CD14-positive monocyte (primary cell): Measurements from ENCODE around the gene MICAL2. TPM values are rescaled to one million over a fixed set of nuclear protein-coding genes. Genes with fewer than 3 reads are reported as not detected.
A peak's percentile ranks its signal among the peaks of the same experiment; 100 is the strongest.

Source experiments
- DNase-seq, 3 donors: peaks; one replicate each; pipeline ENCODE4 v3.0.0-alpha.2; 2011 to 2022
- H2AFZ ChIP-seq: 2 replicates; pipeline ENCODE4 v1.6.0; 2012; ENCODE audit warnings: mild to moderate bottlenecking, low read depth, low read length, inconsistent platforms; ENCODE audit not compliant: insufficient read depth, poor library complexity, severe bottlenecking
- H3K27ac ChIP-seq, 2 donors: 1 replicate in 1 of 2; 2 replicates in 1 of 2; pipeline ENCODE4 v1.5.1; 2012 to 2013; ENCODE audit warnings: low read length in 2 of 2, control low read depth in 1 of 2, inconsistent platforms in 1 of 2, low read depth in 1 of 2, mild to moderate bottlenecking in 1 of 2
- H3K27me3 ChIP-seq, 2 donors: one replicate each; pipeline versions ENCODE4 v1.6.0 to v1.6.1; 2011 to 2013; ENCODE audit warnings: low read length in 2 of 2; ENCODE audit not compliant: control insufficient read depth in 2 of 2, insufficient read depth in 2 of 2
- H3K36me3 ChIP-seq, 2 donors: replicated peaks in 1 of 2; 1 replicate in 1 of 2; 2 replicates in 1 of 2; pipeline versions ENCODE4 v1.5.1 to v1.6.1; 2012 to 2013; ENCODE audit warnings: low read length in 2 of 2, control low read depth in 1 of 2, inconsistent platforms in 1 of 2, mild to moderate bottlenecking in 1 of 2; ENCODE audit not compliant: insufficient read depth in 2 of 2, control insufficient read depth in 1 of 2
- H3K4me1 ChIP-seq, 2 donors: 1 replicate in 1 of 2; 2 replicates in 1 of 2; pipeline versions ENCODE4 v1.5.1 to v1.6.1; 2012 to 2013; ENCODE audit warnings: low read length in 2 of 2, control low read depth in 1 of 2, inconsistent platforms in 1 of 2, mild to moderate bottlenecking in 1 of 2, moderate library complexity in 1 of 2; ENCODE audit not compliant: insufficient read depth in 2 of 2, control insufficient read depth in 1 of 2
- H3K4me2 ChIP-seq: replicated peaks from 2 replicates; pipeline ENCODE3; 2012; ENCODE audit warnings: low read length, moderate library complexity, mild to moderate bottlenecking; ENCODE audit not compliant: poor library complexity, severe bottlenecking; ENCODE audit errors: extremely low read depth
- H3K4me3 ChIP-seq, 3 experiments: fragments of 200-600 bp in 1 of 3; sonication (generic) in 1 of 3; replicated peaks in 1 of 3; 1 replicate in 2 of 3; 2 replicates in 1 of 3; pipeline ENCODE4 v1.5.1; 2011 to 2013; ENCODE audit warnings: low read length in 3 of 3, mild to moderate bottlenecking in 3 of 3, control low read depth in 2 of 3, low read depth in 2 of 3, inconsistent platforms in 1 of 3, moderate library complexity in 1 of 3
- H3K79me2 ChIP-seq: 2 replicates; pipeline ENCODE4 v1.6.0; 2012; ENCODE audit warnings: mild to moderate bottlenecking, control low read depth, inconsistent platforms, low read length, moderate library complexity; ENCODE audit not compliant: insufficient read depth
- H3K9ac ChIP-seq: 2 replicates; pipeline ENCODE4 v1.6.0; 2017; ENCODE audit warnings: low read length, mild to moderate bottlenecking; ENCODE audit not compliant: insufficient read depth, poor library complexity, severe bottlenecking
- H3K9me3 ChIP-seq, 2 donors: replicated peaks in 1 of 2; 1 replicate in 1 of 2; 2 replicates in 1 of 2; pipeline versions ENCODE4 v1.5.1 to v1.6.1; 2012 to 2013; ENCODE audit warnings: low read length in 2 of 2, control low read depth in 1 of 2; ENCODE audit not compliant: control insufficient read depth in 1 of 2, insufficient read depth in 1 of 2
- H4K20me1 ChIP-seq: 2 replicates; pipeline ENCODE4 v1.6.0; 2012; ENCODE audit warnings: mild to moderate bottlenecking, low read length, control low read depth, moderate library complexity; ENCODE audit not compliant: insufficient read depth
- H3K27ac Mint-ChIP-seq, 7 donors: one replicate each; pipeline ENCODE4 v1.8.0; 2020; ENCODE audit warnings: mild to moderate bottlenecking in 7 of 7, mixed read lengths in 7 of 7, moderate library complexity in 6 of 7, inconsistent platforms in 2 of 7
- H3K27me3 Mint-ChIP-seq, 3 donors: one replicate each; pipeline ENCODE4 v1.8.0; 2021 to 2022; ENCODE audit warnings: low read depth in 3 of 3, mild to moderate bottlenecking in 3 of 3, mixed read lengths in 3 of 3, moderate library complexity in 3 of 3, inconsistent platforms in 1 of 3
- H3K36me3 Mint-ChIP-seq, 2 donors: one replicate each; pipeline ENCODE4 v1.8.0; 2020; ENCODE audit warnings: mixed read lengths in 2 of 2, inconsistent platforms in 1 of 2, mild to moderate bottlenecking in 1 of 2
- H3K4me1 Mint-ChIP-seq: one replicate; pipeline ENCODE4 v1.8.0; 2020; ENCODE audit warnings: mild to moderate bottlenecking, mixed read lengths
- H3K4me3 Mint-ChIP-seq, 2 donors: one replicate each; pipeline ENCODE4 v1.8.0; 2020; ENCODE audit warnings: mild to moderate bottlenecking in 2 of 2, mixed read lengths in 2 of 2, moderate library complexity in 1 of 2
- H3K9me3 Mint-ChIP-seq, 7 donors: one replicate each; pipeline ENCODE4 v1.8.0; 2020 to 2022; ENCODE audit warnings: mixed read lengths in 7 of 7, mild to moderate bottlenecking in 6 of 7, moderate library complexity in 6 of 7, inconsistent platforms in 2 of 7
- WGBS: methylation state at CpG from one replicate; pipeline ENCODE4 v1.1.5; 2013; ENCODE audit warnings: missing lambda C conversion rate; ENCODE audit not compliant: insufficient coverage; 5-methylcytosine and 5-hydroxymethylcytosine counted together
- intact Hi-C, 2 donors: fragments of 100-400 bp; cut with micrococcal nuclease; formaldehyde crosslinking; loops; one replicate each; pipeline versions ENCODE4 v1.15.0 to v1.15.1; 2023
- polyA plus RNA-seq, 3 donors: library from polyadenylated mRNA; depleted of rRNA in 1 of 3; unstranded in 2 of 3; stranded (reverse) in 1 of 3; fragments of 300-500 nt in 2 of 3; fragments of >200 nt in 1 of 3; fragmentation: Illumina TruSeq in 2 of 3; gene quantifications; 1 replicate in 2 of 3; 2 replicates in 1 of 3; pipeline ENCODE4 v1.2.3, GENCODE V29; 2012 to 2021
- TF ChIP-seq, protein P1 (sequence below): fragments of 200-600 bp; IDR thresholded peaks from one replicate; pipeline ENCODE4 v1.8.0; 2022; ENCODE audit warnings: antibody characterized with exemption, mild to moderate bottlenecking

Gene MICAL2
- polyA plus RNA-seq, 3 donors = 39.8 to 72.5 (median 44.0) TPM

DNA sequence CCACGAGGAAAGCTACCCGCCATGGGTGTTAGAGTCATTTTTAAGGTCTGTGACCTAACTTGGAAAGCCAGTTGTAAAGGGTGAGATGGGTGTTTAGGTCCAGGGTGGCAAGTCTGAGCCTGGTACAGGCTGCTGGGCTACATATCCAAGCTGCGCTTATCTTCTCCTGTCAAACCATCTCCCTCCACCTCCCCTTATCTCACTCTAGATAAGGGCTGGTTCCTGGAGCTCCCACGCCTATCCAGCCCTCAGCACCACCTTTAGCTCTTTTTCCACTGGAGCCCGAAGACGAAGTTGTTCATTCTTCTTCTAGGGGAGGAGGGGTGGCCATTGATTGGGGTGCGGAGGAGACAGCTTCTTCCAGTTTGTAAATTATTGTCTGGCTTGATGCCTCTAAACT lies 48.5 kb downstream of the MICAL2 start:
- Mint-ChIP-seq H3K27me3 (peaks cover 0 to 5% (median 4%) of the 10 kb centered on the region in 3 donors), H3K9me3 (peaks cover 0 to 2% (median 0%) of the 10 kb centered on the region in 7 donors), H3K4me1 (peaks cover 63% of the 10 kb centered on the region), H3K36me3 (peaks cover 54 to 65% of the 10 kb centered on the region in 2 donors), H3K27ac (peak overlapping the region; percentile 91 to 100 (median 97)), H3K4me3 (no peak overlapping the region)
- H3K9me3 ChIP-seq = no peaks in the 10 kb centered on the region
- H3K4me2 ChIP-seq = peak overlapping the region; percentile 59
- TF ChIP-seq, protein P1, sequence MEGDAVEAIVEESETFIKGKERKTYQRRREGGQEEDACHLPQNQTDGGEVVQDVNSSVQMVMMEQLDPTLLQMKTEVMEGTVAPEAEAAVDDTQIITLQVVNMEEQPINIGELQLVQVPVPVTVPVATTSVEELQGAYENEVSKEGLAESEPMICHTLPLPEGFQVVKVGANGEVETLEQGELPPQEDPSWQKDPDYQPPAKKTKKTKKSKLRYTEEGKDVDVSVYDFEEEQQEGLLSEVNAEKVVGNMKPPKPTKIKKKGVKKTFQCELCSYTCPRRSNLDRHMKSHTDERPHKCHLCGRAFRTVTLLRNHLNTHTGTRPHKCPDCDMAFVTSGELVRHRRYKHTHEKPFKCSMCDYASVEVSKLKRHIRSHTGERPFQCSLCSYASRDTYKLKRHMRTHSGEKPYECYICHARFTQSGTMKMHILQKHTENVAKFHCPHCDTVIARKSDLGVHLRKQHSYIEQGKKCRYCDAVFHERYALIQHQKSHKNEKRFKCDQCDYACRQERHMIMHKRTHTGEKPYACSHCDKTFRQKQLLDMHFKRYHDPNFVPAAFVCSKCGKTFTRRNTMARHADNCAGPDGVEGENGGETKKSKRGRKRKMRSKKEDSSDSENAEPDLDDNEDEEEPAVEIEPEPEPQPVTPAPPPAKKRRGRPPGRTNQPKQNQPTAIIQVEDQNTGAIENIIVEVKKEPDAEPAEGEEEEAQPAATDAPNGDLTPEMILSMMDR = no peak
- H3K27ac ChIP-seq = peak overlapping the region; percentile 95 to 96
- no peak overlapping the region for H3K9ac ChIP-seq
- peaks cover 20% of the 10 kb centered on the region for H4K20me1 ChIP-seq
- 100% methylated on average over 1 of the region's 7 CpGs for WGBS
- peaks cover 34% of the 10 kb centered on the region for H3K79me2 ChIP-seq
- peak overlapping the region in 1 of 3 experiments; percentile 4 for H3K4me3 ChIP-seq
- intact Hi-C loops = loop anchor here in 1 of 2 donors (5.0 kb wide), 1 partner anchor 47 kb away; the partner anchor contains the start of gene MICAL2
- H2AFZ ChIP-seq = no peak overlapping the region
- H3K4me1 ChIP-seq = peaks cover 59 to 66% of the 10 kb centered on the region in 2 donors
- no peaks in the 10 kb centered on the region for H3K27me3 ChIP-seq
- H3K36me3 ChIP-seq = peaks cover 28 to 47% of the 10 kb centered on the region in 2 donors
- no peak for DNase-seq

DNA sequence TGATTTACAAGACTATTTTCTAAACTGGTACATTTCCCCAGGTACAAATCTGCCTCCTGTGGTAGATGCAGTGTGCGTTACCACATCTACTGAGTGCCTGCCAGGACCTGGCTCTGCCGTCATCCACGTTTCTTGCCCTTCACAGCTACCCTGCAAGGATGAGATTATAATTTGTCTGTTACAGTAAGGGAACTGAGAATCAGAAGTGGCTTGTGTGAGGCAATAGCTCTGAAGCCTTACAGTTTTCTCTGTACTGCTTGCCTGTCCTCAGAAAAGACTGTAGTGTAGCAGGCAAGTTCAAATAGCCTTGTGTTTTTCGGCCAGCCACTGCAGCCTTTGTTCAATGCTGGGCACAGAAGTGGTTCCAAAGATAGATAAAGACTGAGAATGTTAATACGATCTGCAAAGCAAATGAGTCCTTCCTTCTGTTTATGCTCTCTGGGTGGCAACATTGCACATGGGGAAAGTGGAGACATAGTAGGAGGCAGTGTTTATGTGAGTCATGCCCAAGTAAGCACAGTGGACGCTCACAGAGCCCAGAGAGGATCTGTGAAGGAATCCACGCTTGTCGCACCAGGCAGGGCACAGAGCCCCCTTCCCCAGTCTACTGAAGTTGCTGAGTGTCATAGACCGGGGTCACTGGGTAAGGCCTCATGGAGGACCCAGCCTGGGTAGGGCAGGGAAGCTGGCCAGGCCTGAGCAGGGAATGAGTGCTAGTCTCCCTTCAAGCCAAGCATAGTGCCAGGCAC lies 49.1 kb downstream of the MICAL2 start:
- H3K27me3 ChIP-seq = no peaks in the 10 kb centered on the region
- H3K79me2 ChIP-seq = peaks cover 34% of the 10 kb centered on the region
- peak overlapping the region; percentile 91 to 100 (median 97) for H3K27ac Mint-ChIP-seq
- peaks cover 0 to 5% (median 4%) of the 10 kb centered on the region in 3 donors for H3K27me3 Mint-ChIP-seq
- peak overlapping the region in 1 of 2 donors; percentile 43 for H3K4me3 Mint-ChIP-seq
- H3K9me3 ChIP-seq = no peaks in the 10 kb centered on the region
- peaks cover 54 to 65% of the 10 kb centered on the region in 2 donors for H3K36me3 Mint-ChIP-seq
- H4K20me1 ChIP-seq = peaks cover 20% of the 10 kb centered on the region
- TF ChIP-seq, protein P1 = no peak
- intact Hi-C loops = loop anchor here in 1 of 2 donors (5.0 kb wide), 1 partner anchor 47 kb away; the partner anchor contains the start of gene MICAL2
- H3K9ac ChIP-seq = peak overlapping the region; percentile 56
- H3K36me3 ChIP-seq = peaks cover 32 to 47% of the 10 kb centered on the region in 2 donors
- WGBS = 13% methylated on average over 8 of the region's 9 CpGs
- peak overlapping the region in 1 of 3 experiments; percentile 43 for H3K4me3 ChIP-seq
- H3K9me3 Mint-ChIP-seq = peaks cover 0 to 2% (median 0%) of the 10 kb centered on the region in 7 donors
- H3K4me2 ChIP-seq = peak overlapping the region; percentile 59
- DNase-seq = peak; percentile 67 to 81 (median 74)
- no peak overlapping the region for H2AFZ ChIP-seq
- peak overlapping the region; percentile 95 to 96 for H3K27ac ChIP-seq
- H3K4me1 Mint-ChIP-seq = peaks cover 63% of the 10 kb centered on the region
- peaks cover 59 to 71% of the 10 kb centered on the region in 2 donors for H3K4me1 ChIP-seq
